Measurements from ENCODE around the gene CYP27A1.

CYP27A1 gene

DNA sequence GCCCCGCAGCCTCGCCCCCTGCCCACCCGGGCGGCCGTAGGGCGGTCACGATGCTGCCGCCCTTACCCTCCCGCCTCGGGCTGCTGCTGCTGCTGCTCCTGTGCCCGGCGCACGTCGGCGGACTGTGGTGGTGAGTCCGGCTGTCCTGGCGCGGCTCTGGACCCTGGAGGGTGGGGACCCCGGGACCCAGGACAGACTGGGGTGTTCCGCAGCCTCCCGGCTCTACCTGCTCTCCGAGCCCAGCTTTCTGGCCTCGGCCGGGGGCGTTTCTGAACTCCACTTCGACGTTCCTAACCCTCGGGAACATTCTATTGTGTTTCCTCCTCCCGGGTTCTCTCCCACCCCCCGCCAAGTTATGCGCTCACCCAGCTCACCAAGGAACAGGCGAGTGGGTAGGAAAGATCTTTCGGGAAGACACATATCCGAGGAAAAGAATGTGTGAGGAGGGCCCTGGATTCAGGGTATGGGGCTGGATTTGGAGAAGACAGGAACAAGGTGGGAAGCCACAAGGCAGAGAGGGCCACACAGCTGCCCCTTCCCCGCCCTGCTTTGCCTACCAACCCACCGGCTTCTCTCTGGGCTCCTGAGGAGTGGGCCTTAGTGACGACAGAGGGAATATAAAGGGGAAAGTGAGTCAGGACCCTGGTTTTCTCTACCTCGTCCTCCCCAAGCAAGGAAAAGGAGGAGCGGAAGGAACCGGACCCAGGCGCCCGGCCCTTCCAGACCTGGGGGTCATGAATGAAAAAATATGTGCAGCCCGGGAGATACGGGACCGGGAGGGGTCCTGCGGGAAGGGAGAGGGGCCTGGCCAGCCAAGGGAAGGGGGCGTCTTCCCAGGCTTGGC lies 78.3 kb downstream of the CYP27A1 start:
- no peak for DNase-seq

GRCh38 chr2:218860950-218861381 lies 79.0 kb downstream of the CYP27A1 start:
- peak; percentile 83 for DNase-seq

GRCh38 chr2:218861645-218862318 lies 79.8 kb downstream of the CYP27A1 start:
- no peak for DNase-seq

DNA sequence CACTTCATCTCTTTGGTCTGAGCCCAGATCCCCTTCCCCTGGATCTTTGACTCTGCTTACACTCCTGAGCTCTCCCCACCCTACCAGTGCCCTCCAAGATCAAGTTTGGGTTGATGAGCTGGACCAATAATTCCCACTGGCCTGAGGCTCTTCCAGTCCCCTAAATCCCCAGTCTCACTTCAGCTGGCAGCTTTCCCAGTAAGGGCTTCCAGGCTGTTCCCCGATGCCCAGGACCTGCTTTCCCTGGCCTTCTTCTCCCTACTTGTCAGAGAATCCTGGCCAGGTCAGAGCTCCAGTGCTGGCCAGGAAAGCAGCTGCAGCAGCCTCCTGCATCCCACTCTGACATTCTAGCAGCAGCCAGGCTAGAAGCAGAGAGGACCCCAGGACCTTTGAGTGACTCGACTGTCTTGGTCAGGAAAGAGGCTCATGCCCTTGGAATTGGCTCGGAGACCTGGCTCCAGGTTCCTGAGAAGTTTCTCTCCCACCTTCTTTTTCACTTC lies 81.1 kb downstream of the CYP27A1 start:
- no peak for DNase-seq

All from right hindlimb (tissue), 1 donor.